ENCODE measurements around the gene BCKDHB.

GRCh38 chr6:80314531-80314930 lies 208.1 kb downstream of the BCKDHB start:
- TF ChIP-seq CTCF (IDR thresholded peaks at IDR 0.05; ENCODE audit: low read length) (no peak), EZH2 (optimal IDR thresholded peaks at IDR 0.05; ENCODE audit: low read depth, low read length) (no peak), EZH2phosphoT487 (IDR thresholded peaks at IDR 0.05; ENCODE audit: low read length) (no peak)
